WERI-Rb-1 (cell line): Measurements from ENCODE around the gene MAGI2.
"Not testable (repeated sequence)": the region's sequence is repeated elsewhere in the genome, so short reads cannot be mapped to it uniquely, and the experiment has no call there.

Source experiments
- DNase-seq: peaks from one replicate; pipeline ENCODE4 v3.0.0-alpha.2; 2020
- H3K27ac ChIP-seq: fragments of 250-450 bp; sonication (Bioruptor Pico); 2 replicates; pipeline ENCODE4 v1.5.1; 2020; ENCODE audit warnings: mild to moderate bottlenecking, moderate library complexity
- H3K27me3 ChIP-seq: fragments of 250-450 bp; sonication (Bioruptor Pico); 2 replicates; pipeline ENCODE4 v1.5.1; 2021; ENCODE audit warnings: mild to moderate bottlenecking, low read depth, moderate library complexity; ENCODE audit not compliant: insufficient read depth, severe bottlenecking
- H3K36me3 ChIP-seq: fragments of 250-450 bp; sonication (Bioruptor Pico); 2 replicates; pipeline ENCODE4 v1.5.1; 2020; ENCODE audit warnings: mild to moderate bottlenecking, moderate library complexity
- H3K4me3 ChIP-seq: 2 replicates; pipeline ENCODE4 v1.5.1; 2011; ENCODE audit warnings: low read depth, mild to moderate bottlenecking, control low read depth, low read length
- H3K9me3 ChIP-seq: fragments of 250-450 bp; sonication (Bioruptor Pico); 2 replicates; pipeline ENCODE4 v1.5.1; 2021; ENCODE audit warnings: mild to moderate bottlenecking, moderate library complexity; ENCODE audit not compliant: severe bottlenecking
- TF ChIP-seq, protein P1 (sequence below): IDR thresholded peaks from 2 replicates; pipeline ENCODE4 v1.5.1; 2011; ENCODE audit warnings: low read depth, mild to moderate bottlenecking, control low read depth, inconsistent platforms, low read length

Gene MAGI2

DNA sequence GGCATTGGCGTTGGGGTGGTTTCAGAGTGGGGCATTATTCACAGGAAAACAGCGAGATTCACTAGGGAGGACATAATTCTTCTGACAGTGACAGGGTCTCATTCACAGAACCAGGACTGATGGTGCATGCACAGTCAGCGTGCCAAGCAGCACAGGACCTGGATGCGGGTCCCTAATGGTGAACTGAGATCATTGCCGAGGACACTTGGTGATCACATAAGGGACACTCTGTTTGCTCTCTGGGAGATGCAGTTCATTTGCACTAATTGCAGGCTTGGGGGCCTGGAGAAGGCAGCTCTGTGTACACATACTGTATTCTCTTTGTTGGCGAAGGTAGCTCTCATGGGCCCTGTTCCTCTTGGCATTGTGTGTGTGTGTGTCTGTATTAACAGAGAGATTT lies 938.8 kb downstream of the MAGI2 start:
- Histone ChIP-seq H3K4me3 (no peak overlapping the region), H3K27me3 (no peaks in the 10 kb centered on the region), H3K27ac (no peak overlapping the region), H3K9me3 (no peaks in the 10 kb centered on the region), H3K36me3 (no peaks in the 10 kb centered on the region)
- no peak for DNase-seq
- TF ChIP-seq, protein P1, sequence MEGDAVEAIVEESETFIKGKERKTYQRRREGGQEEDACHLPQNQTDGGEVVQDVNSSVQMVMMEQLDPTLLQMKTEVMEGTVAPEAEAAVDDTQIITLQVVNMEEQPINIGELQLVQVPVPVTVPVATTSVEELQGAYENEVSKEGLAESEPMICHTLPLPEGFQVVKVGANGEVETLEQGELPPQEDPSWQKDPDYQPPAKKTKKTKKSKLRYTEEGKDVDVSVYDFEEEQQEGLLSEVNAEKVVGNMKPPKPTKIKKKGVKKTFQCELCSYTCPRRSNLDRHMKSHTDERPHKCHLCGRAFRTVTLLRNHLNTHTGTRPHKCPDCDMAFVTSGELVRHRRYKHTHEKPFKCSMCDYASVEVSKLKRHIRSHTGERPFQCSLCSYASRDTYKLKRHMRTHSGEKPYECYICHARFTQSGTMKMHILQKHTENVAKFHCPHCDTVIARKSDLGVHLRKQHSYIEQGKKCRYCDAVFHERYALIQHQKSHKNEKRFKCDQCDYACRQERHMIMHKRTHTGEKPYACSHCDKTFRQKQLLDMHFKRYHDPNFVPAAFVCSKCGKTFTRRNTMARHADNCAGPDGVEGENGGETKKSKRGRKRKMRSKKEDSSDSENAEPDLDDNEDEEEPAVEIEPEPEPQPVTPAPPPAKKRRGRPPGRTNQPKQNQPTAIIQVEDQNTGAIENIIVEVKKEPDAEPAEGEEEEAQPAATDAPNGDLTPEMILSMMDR, result no peak

DNA sequence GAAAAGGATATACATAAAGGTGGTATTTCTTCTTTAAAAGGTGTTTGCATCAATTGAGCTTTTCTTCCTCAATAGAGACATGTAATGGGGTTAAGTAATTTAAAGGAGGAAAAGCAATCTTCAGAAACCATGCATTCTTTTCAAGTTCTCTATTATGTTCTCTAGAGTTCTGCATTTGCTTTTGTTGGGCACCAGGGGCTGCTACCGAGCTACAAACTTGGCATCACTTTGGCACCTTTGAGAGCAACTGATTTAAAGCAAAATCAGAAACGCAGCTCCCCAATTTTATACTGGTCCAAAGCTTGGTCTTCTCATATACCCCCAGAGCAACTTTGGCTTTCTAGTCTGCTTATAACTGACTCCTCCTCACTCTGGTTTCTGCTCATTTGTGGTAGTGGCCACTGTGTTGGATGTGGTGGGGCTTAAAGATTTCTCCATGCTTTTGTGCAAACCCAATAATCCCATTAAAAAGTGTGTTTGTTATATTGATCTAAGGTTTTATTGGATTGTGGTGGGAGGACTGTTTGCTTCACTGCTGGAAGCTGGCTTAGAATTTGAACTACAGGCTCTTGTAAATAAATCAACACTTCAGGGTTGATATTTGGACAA lies 942.8 kb downstream of the MAGI2 start:
- Histone ChIP-seq H3K36me3 (no peaks in the 10 kb centered on the region), H3K9me3 (no peaks in the 10 kb centered on the region), H3K27me3 (no peaks in the 10 kb centered on the region), H3K4me3 (no peak overlapping the region), H3K27ac (no peak overlapping the region)
- peak; percentile 49 for DNase-seq
- TF ChIP-seq, protein P1, result peak; percentile 77

DNA sequence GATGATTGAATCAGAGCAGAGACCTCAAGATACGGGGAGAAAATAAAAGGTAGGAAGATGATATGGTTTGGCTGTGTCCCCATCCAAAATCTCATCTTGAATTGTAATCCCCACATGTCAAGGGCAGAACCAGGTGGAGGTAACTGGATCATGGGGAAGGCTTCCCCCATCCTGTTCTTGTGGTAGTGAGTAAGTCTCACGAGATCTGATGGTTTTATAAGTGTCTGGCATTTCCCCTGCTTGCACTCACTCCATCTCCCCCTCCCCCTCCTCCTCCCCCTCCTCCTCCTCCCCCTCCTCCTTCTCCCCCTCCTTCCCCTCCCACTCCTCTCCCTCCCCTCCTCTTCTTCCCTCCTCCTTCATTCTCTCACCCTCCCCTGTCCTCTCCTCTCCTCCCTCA lies 950.2 kb downstream of the MAGI2 start:
- H3K4me3 ChIP-seq, H3K9me3 ChIP-seq, DNase-seq, H3K36me3 ChIP-seq, H3K27ac ChIP-seq, H3K27me3 ChIP-seq: not testable (repeated sequence)

DNA sequence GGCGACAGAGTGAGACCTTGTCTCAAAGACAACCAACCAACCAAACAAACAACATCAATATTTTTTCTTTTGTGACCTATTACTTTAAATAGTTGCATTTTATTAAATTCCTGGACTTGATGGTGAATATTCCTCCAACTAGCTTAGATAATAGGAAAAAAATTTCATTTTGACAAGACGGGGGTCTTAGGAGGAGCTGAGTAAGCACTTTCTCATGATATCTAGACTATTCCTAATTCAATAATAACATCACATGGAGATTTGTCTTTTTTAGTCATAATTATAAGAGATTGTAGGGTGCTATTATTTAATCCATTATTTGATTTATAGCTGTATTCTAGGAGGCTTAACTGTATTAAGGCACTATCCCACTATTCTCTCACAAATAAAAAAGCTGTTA lies 952.4 kb downstream of the MAGI2 start:
- no peak overlapping the region for H3K4me3 ChIP-seq
- H3K27me3 ChIP-seq, result no peaks in the 10 kb centered on the region
- no peak overlapping the region for H3K27ac ChIP-seq
- H3K9me3 ChIP-seq, result no peaks in the 10 kb centered on the region
- H3K36me3 ChIP-seq, result no peaks in the 10 kb centered on the region
- no peak for DNase-seq
- TF ChIP-seq, protein P1, result no peak

DNA sequence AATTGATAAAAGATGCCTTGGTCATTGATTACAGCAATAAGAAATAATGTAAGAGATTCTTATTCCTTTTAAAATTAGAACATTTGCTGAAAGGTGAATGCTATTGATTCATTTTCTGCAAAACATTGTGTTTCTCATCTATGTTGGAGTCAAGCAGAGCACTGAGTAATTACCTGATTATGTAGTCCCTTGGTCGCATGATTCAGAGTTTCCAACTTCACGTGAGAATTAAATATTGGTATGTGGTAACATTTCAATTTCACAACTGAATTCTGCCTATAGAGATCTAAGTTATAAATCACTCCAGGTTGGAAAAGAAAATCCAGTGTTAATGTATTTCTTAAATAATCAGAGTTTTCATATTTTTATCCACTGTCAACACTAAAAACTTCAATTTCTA lies 953.5 kb downstream of the MAGI2 start:
- no peak for DNase-seq
- Histone ChIP-seq H3K9me3 (no peaks in the 10 kb centered on the region), H3K27me3 (no peaks in the 10 kb centered on the region), H3K36me3 (no peaks in the 10 kb centered on the region), H3K4me3 (no peak overlapping the region), H3K27ac (no peak overlapping the region)
- TF ChIP-seq, protein P1, result no peak

GRCh38 chr7:78499283-78499682 lies 954.2 kb downstream of the MAGI2 start:
- H3K27me3 ChIP-seq, result no peaks in the 10 kb centered on the region
- H3K4me3 ChIP-seq, result no peak overlapping the region
- no peaks in the 10 kb centered on the region for H3K9me3 ChIP-seq
- TF ChIP-seq, protein P1, result no peak
- no peak overlapping the region for H3K27ac ChIP-seq
- no peaks in the 10 kb centered on the region for H3K36me3 ChIP-seq
- DNase-seq, result no peak
